ENCODE results near the gene MCCC1.

DNA sequence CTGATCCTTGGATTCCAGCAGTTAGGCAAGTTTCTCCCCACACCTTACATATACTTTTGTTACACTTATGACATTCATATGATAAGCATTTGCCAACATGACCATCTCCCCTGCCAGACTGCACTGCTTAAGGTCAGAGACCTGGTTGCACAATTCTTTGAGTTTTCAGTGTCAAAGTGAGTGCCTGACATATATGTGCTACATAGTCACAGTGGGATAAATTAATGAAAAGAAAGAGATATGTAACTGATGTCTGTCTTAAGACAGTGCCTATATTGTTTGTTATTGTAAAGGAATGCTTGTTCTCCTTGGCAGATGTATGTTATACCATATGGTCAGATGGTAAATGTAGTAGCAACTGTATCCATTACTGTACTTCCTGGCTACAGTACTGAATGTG is 115.4 kb downstream of the MCCC1 start:
- TF ChIP-seq, protein P1, sequence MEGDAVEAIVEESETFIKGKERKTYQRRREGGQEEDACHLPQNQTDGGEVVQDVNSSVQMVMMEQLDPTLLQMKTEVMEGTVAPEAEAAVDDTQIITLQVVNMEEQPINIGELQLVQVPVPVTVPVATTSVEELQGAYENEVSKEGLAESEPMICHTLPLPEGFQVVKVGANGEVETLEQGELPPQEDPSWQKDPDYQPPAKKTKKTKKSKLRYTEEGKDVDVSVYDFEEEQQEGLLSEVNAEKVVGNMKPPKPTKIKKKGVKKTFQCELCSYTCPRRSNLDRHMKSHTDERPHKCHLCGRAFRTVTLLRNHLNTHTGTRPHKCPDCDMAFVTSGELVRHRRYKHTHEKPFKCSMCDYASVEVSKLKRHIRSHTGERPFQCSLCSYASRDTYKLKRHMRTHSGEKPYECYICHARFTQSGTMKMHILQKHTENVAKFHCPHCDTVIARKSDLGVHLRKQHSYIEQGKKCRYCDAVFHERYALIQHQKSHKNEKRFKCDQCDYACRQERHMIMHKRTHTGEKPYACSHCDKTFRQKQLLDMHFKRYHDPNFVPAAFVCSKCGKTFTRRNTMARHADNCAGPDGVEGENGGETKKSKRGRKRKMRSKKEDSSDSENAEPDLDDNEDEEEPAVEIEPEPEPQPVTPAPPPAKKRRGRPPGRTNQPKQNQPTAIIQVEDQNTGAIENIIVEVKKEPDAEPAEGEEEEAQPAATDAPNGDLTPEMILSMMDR (IDR thresholded peaks at IDR 0.05) = no peak
- TF ChIP-seq POLR2A (IDR thresholded peaks at IDR 0.05) = no peak
